Ishikawa (cell line): Measurements from ENCODE around the gene ZNF441.

ENCODE experiments used
- CEBPB ChIP-seq: IDR thresholded peaks from 2 replicates; pipeline ENCODE4 v1.6.1; 2012
- CREB1 ChIP-seq: IDR thresholded peaks from 2 replicates; pipeline ENCODE4 v1.6.1; 2012; ENCODE audit warnings: low read depth
- EGR1 ChIP-seq: IDR thresholded peaks from 2 replicates; pipeline ENCODE4 v1.6.1; 2012
- EP300 ChIP-seq: IDR thresholded peaks from 2 replicates; pipeline ENCODE4 v1.6.1; 2012; ENCODE audit warnings: borderline replicate concordance
- FOXM1 ChIP-seq: IDR thresholded peaks from 2 replicates; pipeline ENCODE4 v1.6.1; 2012; ENCODE audit warnings: low read depth, borderline replicate concordance
- NFIC ChIP-seq: IDR thresholded peaks from 2 replicates; pipeline ENCODE4 v1.6.1; 2012
- RAD21 ChIP-seq: IDR thresholded peaks from 2 replicates; pipeline ENCODE4 v1.6.1; 2012; ENCODE audit warnings: low read depth
- TAF1 ChIP-seq: IDR thresholded peaks from 2 replicates; pipeline ENCODE4 v1.6.1; 2012; ENCODE audit warnings: low read depth, mild to moderate bottlenecking
- TCF12 ChIP-seq: IDR thresholded peaks from 2 replicates; pipeline ENCODE4 v1.6.1; 2012; ENCODE audit warnings: low read depth
- TEAD4 ChIP-seq: IDR thresholded peaks from 2 replicates; pipeline ENCODE4 v1.6.1; 2012
- YY1 ChIP-seq: IDR thresholded peaks from 2 replicates; pipeline ENCODE4 v1.6.1; 2012; ENCODE audit warnings: low read depth
- ZBTB7A ChIP-seq: IDR thresholded peaks from 2 replicates; pipeline ENCODE4 v1.6.1; 2012; ENCODE audit warnings: low read depth
- TF ChIP-seq, protein P1 (sequence below): IDR thresholded peaks from 2 replicates; pipeline ENCODE4 v1.6.1; 2012
- TF ChIP-seq, protein P2 (sequence below): IDR thresholded peaks from 2 replicates; pipeline ENCODE4 v1.6.1; 2012
- TF ChIP-seq, protein P3 (sequence below): IDR thresholded peaks from 2 replicates; pipeline ENCODE4 v1.6.1; 2012; ENCODE audit warnings: low read depth, mild to moderate bottlenecking

ZNF441 gene

DNA sequence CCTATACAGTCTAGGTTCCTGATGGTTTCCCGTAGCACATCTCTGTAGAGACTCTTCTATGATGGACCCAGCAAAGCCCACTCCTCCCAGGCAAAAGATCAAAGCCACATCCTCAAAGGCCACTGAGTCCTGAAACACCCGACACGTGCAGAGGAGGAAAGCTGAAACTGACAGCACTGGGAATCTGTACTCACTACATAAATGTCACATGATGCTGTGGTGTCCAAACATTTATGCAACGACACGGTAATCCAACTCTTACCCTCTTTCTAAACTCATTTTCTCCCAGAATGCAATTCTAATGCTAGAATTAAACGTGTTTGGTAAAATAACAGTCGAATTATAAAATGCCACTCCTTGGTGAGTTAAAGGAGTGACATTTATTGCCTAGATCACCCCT is 7.0 kb upstream of the ZNF441 start:
- TF ChIP-seq TCF12 = no peak
- TF ChIP-seq YY1 = no peak
- TF ChIP-seq TEAD4 = no peak
- no peak for TF ChIP-seq TAF1

DNA sequence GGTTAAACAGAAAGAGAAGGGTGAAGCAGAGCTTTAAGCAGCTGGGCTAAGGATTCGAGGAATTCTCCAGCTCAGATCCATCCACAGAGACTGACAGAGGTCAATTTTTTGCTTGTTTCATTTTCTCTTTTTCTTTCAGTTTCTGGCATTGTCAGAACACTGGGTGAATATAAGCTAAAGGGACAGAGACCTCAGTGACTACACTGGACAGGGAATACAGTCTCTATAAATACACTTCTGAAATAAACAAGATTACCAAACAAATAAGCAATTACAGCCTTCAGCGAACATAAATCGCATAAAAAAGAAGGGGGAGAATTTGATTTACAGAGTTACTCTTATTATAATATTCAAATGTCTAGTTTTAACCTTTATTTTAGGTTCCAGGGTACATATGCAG is 3.7 kb upstream of the ZNF441 start:
- TF ChIP-seq FOXM1 (no peak), YY1 (no peak), EGR1 (no peak), ZBTB7A (no peak), TEAD4 (no peak), CREB1 (no peak), EP300 (no peak), TCF12 (no peak), NFIC (no peak), CEBPB (no peak)
- TF ChIP-seq, protein P1, sequence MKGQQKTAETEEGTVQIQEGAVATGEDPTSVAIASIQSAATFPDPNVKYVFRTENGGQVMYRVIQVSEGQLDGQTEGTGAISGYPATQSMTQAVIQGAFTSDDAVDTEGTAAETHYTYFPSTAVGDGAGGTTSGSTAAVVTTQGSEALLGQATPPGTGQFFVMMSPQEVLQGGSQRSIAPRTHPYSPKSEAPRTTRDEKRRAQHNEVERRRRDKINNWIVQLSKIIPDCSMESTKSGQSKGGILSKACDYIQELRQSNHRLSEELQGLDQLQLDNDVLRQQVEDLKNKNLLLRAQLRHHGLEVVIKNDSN = no peak
- TF ChIP-seq, protein P2, sequence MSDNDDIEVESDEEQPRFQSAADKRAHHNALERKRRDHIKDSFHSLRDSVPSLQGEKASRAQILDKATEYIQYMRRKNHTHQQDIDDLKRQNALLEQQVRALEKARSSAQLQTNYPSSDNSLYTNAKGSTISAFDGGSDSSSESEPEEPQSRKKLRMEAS = no peak
- TF ChIP-seq, protein P3, sequence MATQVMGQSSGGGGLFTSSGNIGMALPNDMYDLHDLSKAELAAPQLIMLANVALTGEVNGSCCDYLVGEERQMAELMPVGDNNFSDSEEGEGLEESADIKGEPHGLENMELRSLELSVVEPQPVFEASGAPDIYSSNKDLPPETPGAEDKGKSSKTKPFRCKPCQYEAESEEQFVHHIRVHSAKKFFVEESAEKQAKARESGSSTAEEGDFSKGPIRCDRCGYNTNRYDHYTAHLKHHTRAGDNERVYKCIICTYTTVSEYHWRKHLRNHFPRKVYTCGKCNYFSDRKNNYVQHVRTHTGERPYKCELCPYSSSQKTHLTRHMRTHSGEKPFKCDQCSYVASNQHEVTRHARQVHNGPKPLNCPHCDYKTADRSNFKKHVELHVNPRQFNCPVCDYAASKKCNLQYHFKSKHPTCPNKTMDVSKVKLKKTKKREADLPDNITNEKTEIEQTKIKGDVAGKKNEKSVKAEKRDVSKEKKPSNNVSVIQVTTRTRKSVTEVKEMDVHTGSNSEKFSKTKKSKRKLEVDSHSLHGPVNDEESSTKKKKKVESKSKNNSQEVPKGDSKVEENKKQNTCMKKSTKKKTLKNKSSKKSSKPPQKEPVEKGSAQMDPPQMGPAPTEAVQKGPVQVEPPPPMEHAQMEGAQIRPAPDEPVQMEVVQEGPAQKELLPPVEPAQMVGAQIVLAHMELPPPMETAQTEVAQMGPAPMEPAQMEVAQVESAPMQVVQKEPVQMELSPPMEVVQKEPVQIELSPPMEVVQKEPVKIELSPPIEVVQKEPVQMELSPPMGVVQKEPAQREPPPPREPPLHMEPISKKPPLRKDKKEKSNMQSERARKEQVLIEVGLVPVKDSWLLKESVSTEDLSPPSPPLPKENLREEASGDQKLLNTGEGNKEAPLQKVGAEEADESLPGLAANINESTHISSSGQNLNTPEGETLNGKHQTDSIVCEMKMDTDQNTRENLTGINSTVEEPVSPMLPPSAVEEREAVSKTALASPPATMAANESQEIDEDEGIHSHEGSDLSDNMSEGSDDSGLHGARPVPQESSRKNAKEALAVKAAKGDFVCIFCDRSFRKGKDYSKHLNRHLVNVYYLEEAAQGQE = no peak

DNA sequence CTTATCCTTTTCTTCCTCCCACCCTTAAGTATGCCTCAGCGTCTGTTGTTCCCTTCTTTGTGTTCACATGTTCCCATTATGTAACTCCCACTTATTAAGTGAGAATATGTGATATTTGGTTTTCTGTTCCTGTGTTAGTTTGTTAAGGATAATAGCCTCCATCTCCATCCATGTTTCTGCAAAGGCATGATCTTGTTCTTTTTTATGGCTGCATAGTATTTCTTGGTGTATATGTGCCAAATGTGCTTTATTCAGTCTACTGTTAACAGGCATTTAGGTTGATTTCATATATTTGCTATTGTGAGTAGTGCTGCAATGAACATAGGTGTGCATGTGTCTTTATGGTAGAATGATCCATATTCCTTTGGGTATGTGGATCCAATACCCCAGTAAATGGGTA is 3.2 kb upstream of the ZNF441 start:
- TF ChIP-seq, protein P3 = no peak
- TF ChIP-seq, protein P1 = no peak
- no peak for TF ChIP-seq NFIC
- TF ChIP-seq ZBTB7A = no peak
- no peak for TF ChIP-seq CREB1
- TF ChIP-seq EP300 = no peak
- TF ChIP-seq EGR1 = no peak
- no peak for TF ChIP-seq FOXM1
- TF ChIP-seq CEBPB = no peak
- TF ChIP-seq TAF1 = no peak
- TF ChIP-seq YY1 = no peak
- TF ChIP-seq RAD21 = no peak
- TF ChIP-seq, protein P2 = no peak
- no peak for TF ChIP-seq TEAD4
- TF ChIP-seq TCF12 = no peak

DNA sequence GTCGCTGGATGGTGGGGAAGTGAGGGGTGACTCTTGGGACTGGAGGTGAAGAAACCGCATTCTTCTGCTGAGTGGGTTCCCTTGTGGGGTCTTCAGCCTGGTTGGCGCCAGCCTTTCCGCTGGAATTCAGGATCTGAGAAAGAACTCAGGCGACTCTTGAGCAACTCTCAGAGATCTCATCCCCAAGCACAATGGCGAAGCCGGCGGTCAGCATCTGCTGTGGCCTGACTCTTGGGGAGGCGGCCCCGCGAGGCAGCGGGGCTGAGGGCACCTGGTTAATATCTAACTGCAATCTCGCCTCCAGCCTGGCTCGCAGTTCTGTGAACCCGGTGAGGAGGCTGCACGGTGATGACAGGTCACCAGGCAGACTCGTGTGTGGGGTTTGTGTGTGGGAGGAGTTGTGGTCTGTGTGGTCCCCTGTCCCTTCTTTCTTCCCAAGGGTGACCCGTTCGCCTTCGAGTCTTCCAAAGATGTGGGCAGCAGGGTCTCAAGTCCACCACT is 883 bp downstream of the ZNF441 start:
- no peak for TF ChIP-seq YY1
- TF ChIP-seq TCF12 = no peak
- TF ChIP-seq ZBTB7A = no peak

DNA sequence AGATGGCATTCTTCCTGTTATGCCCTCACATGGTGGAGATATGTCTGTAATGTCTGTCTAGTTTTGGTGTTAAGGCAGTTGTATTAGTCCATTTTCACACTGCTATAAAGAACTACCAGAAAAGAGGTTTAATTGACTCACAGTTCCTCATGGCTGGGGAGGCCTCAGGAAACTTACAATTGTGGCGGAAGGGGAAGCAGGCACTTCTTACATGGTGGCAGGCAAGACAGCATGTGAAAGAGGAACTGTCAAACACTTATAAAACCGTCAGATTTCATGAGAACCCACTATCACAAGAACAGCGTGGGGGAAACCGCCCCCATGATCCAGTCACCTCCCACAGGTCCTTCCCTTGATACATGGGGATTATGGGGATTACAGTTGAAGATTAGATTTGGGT is 3.2 kb downstream of the ZNF441 start:
- TF ChIP-seq TAF1 (no peak), FOXM1 (no peak), NFIC (no peak), EGR1 (no peak), CEBPB (no peak), ZBTB7A (no peak), YY1 (no peak), EP300 (no peak), RAD21 (no peak), CREB1 (no peak), TCF12 (no peak), TEAD4 (no peak)
- TF ChIP-seq, protein P2 = no peak
- TF ChIP-seq, protein P3 = no peak
- TF ChIP-seq, protein P1 = no peak
